ENCODE measurements around the gene ST8SIA5.

GRCh38 chr18:46639386-46639785 lies 117.5 kb downstream of the ST8SIA5 start:
- TF ChIP-seq CTCF (IDR thresholded peaks at IDR 0.05) (no peak), POLR2A (IDR thresholded peaks at IDR 0.05) (no peak), POLR2AphosphoS5 (IDR thresholded peaks at IDR 0.05) (no peak), EP300 (IDR thresholded peaks at IDR 0.05) (no peak)

Data from stomach (tissue), 4 donors.